Ovary (tissue), 3 donors: ENCODE results near the gene FAHD2A.

Experiments
- EP300 ChIP-seq: sonication (generic); formaldehyde crosslinking; IDR thresholded peaks from one replicate; pipeline ENCODE4 v1.6.1; 2017; ENCODE audit warnings: antibody characterized with exemption
- POLR2A ChIP-seq: fragments of 450-650 bp; IDR thresholded peaks from one replicate; pipeline ENCODE4 v1.6.1; 2017; ENCODE audit warnings: antibody characterized with exemption, mild to moderate bottlenecking, moderate library complexity
- TF ChIP-seq, protein P1 (sequence below), 3 donors: fragments of 450-650 bp in 2 of 3; fragments of 200-600 bp in 1 of 3; IDR thresholded peaks; one replicate each; pipeline versions ENCODE4 v1.5.1 to v1.8.0; 2016 to 2022; ENCODE audit warnings: antibody characterized with exemption in 3 of 3, mild to moderate bottlenecking in 1 of 3
- donor health status: DM: no; HTN: no; CAD: no.

DNA sequence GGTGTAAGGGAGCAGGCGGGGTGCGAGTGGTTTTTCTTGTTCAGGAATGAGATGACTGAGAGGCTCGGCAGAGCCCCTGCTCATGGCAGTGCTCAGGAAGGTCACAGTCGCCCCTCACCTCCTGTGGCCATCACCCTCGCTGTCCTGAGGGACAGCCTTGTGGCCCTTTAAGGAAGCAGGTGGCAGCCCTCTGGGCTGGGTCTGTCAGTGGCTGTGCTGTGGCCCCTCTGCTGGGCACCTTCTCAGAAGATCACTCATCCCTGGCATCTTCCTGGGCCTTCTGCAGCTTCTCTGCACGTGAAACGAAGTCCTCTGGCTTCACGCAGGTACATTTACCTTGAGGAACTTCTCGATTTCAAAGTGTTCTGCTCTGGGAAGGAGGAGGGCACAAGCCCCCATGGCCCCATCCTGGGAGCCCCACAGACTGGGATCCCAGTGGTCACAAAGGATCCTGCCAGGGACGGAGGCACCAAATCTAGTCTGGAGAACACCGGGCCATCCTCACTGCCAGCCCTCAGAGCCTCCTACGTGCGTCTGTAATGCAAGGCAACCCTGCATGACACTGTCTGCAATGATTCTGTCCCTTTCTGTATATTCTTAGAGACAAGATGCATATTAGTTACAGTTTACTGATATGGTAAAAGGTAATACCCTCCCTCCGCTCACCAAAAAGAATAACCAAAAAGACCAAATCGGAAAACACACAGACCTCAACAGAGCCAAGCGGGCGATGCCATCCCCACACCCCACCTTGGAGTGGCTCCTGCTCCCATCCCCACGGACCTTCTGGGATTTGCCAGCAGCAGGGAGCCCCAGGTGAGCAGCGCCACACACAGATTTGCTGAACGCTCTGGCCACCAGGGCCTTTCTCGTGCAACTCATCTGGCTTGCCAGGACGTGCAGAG is 25.9 kb upstream of the FAHD2A start:
- TF ChIP-seq, protein P1, sequence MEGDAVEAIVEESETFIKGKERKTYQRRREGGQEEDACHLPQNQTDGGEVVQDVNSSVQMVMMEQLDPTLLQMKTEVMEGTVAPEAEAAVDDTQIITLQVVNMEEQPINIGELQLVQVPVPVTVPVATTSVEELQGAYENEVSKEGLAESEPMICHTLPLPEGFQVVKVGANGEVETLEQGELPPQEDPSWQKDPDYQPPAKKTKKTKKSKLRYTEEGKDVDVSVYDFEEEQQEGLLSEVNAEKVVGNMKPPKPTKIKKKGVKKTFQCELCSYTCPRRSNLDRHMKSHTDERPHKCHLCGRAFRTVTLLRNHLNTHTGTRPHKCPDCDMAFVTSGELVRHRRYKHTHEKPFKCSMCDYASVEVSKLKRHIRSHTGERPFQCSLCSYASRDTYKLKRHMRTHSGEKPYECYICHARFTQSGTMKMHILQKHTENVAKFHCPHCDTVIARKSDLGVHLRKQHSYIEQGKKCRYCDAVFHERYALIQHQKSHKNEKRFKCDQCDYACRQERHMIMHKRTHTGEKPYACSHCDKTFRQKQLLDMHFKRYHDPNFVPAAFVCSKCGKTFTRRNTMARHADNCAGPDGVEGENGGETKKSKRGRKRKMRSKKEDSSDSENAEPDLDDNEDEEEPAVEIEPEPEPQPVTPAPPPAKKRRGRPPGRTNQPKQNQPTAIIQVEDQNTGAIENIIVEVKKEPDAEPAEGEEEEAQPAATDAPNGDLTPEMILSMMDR (IDR thresholded peaks at IDR 0.05): no peak
- TF ChIP-seq POLR2A (no peak), EP300 (no peak)
